HCT116 (cell line): ENCODE results near the gene HOXB7. TPM values are rescaled to one million over a fixed set of nuclear protein-coding genes. Genes with fewer than 3 reads are reported as not detected.
A peak's percentile ranks its signal among the peaks of the same experiment; 100 is the strongest.

Experiments used
- ATAC-seq: fragments of 200-7000 bp; cut with Tn5 transposase; 2 replicates; pipeline ENCODE4 v1.9.1; 2020; ENCODE audit warnings: mild to moderate bottlenecking, moderate library complexity
- BruUV-seq: library from RNA; stranded (reverse); fragments of 400-500 nt; replicated peaks from 2 replicates; lab custom pipeline; 2021; lab: Mats Ljungman, UMichigan
- CTCF ChIA-PET: fragments of 300-600 bp; sonication (Branson Sonifier 250); formaldehyde crosslinking; loops from one replicate; lab custom pipeline; 2021; ENCODE audit warnings: antibody characterized with exemption; lab: Charles Lee
- POLR2A ChIA-PET: fragments of 300-600, 350-600 bp; sonication (Branson Sonifier 250); formaldehyde crosslinking; loops from one replicate; lab custom pipeline; 2021; ENCODE audit warnings: antibody characterized with exemption; lab: Charles Lee
- RAD21 ChIA-PET, 2 experiments: fragments of 300-600 bp; sonication (Branson Sonifier 250); formaldehyde crosslinking; loops; one replicate each; lab custom pipeline; 2023; ENCODE audit warnings: low total read pairs in 2 of 2; ENCODE audit not compliant: uncharacterized antibody in 2 of 2, unreplicated experiment in 2 of 2, low non-redundant PET in 1 of 2; lab: Charles Lee
- DNase-seq: peaks from one replicate; pipeline ENCODE4 v3.0.0-alpha.2; 2010; ENCODE audit warnings: low read depth, low spot score
- H2AFZ ChIP-seq: fragments of 200-600 bp; shearing (Covaris generic), sonication (generic); 2 replicates; pipeline ENCODE4 v1.6.1; 2017; ENCODE audit warnings: low read depth, mixed run types, mixed read lengths, antibody characterized with exemption, low read length; ENCODE audit not compliant: poor library complexity, severe bottlenecking
- H3K27ac ChIP-seq: 2 replicates; pipeline ENCODE4 v1.5.1; 2012; ENCODE audit warnings: low read depth, low read length
- H3K27me3 ChIP-seq: fragments of 200-600 bp; sonication (generic); 2 replicates; pipeline ENCODE4 v1.6.1; 2016; ENCODE audit warnings: mixed run types, low read length, mixed read lengths; ENCODE audit not compliant: insufficient read depth
- H3K36me3 ChIP-seq, 2 experiments: fragments of 200-500 bp in 1 of 2; fragments of 200-600 bp in 1 of 2; sonication (Bioruptor generic) in 1 of 2; sonication (generic) in 1 of 2; 2 replicates each; pipeline versions ENCODE4 v1.5.1 to v1.6.1; 2014 to 2016; ENCODE audit warnings: low read length in 2 of 2, inconsistent platforms in 1 of 2, mixed read lengths in 1 of 2, mixed run types in 1 of 2; ENCODE audit not compliant: insufficient read depth in 2 of 2, control insufficient read depth in 1 of 2
- H3K4me1 ChIP-seq, 2 experiments: fragments of 200-600 bp in 1 of 2; sonication (generic) in 1 of 2; 2 replicates each; pipeline versions ENCODE4 v1.5.1 to v1.6.1; 2012 to 2017; ENCODE audit warnings: low read length in 2 of 2, inconsistent platforms in 1 of 2, mild to moderate bottlenecking in 1 of 2, mixed read lengths in 1 of 2, mixed run types in 1 of 2, moderate library complexity in 1 of 2; ENCODE audit not compliant: insufficient read depth in 2 of 2, control insufficient read depth in 1 of 2
- H3K4me2 ChIP-seq: fragments of 200-600 bp; sonication (generic); 2 replicates; pipeline ENCODE4 v1.6.1; 2017; ENCODE audit warnings: mixed run types, low read length, mixed read lengths
- H3K4me3 ChIP-seq, 2 experiments: fragments of 200-600 bp in 1 of 2; sonication (generic) in 1 of 2; replicated peaks in 1 of 2; 2 replicates each; pipeline ENCODE4 v1.5.1; 2011 to 2016; ENCODE audit warnings: low read length in 2 of 2, control low read depth in 1 of 2, low read depth in 1 of 2, mild to moderate bottlenecking in 1 of 2, mixed read lengths in 1 of 2, mixed run types in 1 of 2
- H3K79me2 ChIP-seq: fragments of 200-600 bp; sonication (generic); 2 replicates; pipeline ENCODE4 v1.6.1; 2017; ENCODE audit warnings: mild to moderate bottlenecking, mixed run types, low read length, moderate library complexity, mixed read lengths; ENCODE audit not compliant: insufficient read depth
- H3K9ac ChIP-seq: fragments of 200-600 bp; sonication (generic); 2 replicates; pipeline ENCODE4 v1.6.1; 2016; ENCODE audit warnings: low read length, mixed read lengths
- H3K9me2 ChIP-seq: fragments of 200-600 bp; sonication (generic), shearing (Covaris generic); 2 replicates; pipeline ENCODE4 v1.6.1; 2017; ENCODE audit warnings: mixed run types, mild to moderate bottlenecking, moderate library complexity; ENCODE audit not compliant: insufficient read depth
- H3K9me3 ChIP-seq, 2 experiments: fragments of 200-500 bp in 1 of 2; fragments of 200-600 bp in 1 of 2; sonication (Bioruptor generic) in 1 of 2; sonication (generic) in 1 of 2; 2 replicates each; pipeline ENCODE4 v1.6.1; 2014 to 2017; ENCODE audit warnings: low read length in 2 of 2, mixed read lengths in 2 of 2, inconsistent platforms in 1 of 2, low read depth in 1 of 2, mild to moderate bottlenecking in 1 of 2, mixed run types in 1 of 2, moderate library complexity in 1 of 2; ENCODE audit not compliant: control insufficient read depth in 1 of 2, insufficient read depth in 1 of 2
- H4K20me1 ChIP-seq: fragments of 200-600 bp; sonication (generic), shearing (Covaris generic); 2 replicates; pipeline ENCODE4 v1.6.1; 2017; ENCODE audit warnings: mixed run types, mild to moderate bottlenecking, moderate library complexity; ENCODE audit not compliant: insufficient read depth
- EGR1 ChIP-seq: IDR thresholded peaks from 2 replicates; pipeline ENCODE4 v1.6.1; 2012; ENCODE audit warnings: low read depth
- ELF1 ChIP-seq: IDR thresholded peaks from 2 replicates; pipeline ENCODE4 v1.6.1; 2012; ENCODE audit warnings: low read depth, borderline replicate concordance
- EZH2 ChIP-seq: fragments of 200-600 bp; sonication (generic); IDR thresholded peaks from 2 replicates; pipeline ENCODE4 v1.6.1; 2017; ENCODE audit warnings: antibody characterized with exemption, mixed run types
- FOSL1 ChIP-seq: IDR thresholded peaks from 2 replicates; pipeline ENCODE4 v1.6.1; 2012; ENCODE audit warnings: low read depth
- POLR2A ChIP-seq: IDR thresholded peaks from 2 replicates; pipeline ENCODE4 v1.7.0; 2011; ENCODE audit warnings: borderline replicate concordance; ENCODE audit not compliant: insufficient read depth, insufficient read length; ENCODE audit errors: extremely low read depth
- POLR2AphosphoS5 ChIP-seq: IDR thresholded peaks from 2 replicates; pipeline ENCODE4 v1.6.1; 2011; ENCODE audit warnings: mild to moderate bottlenecking, low read depth, low read length, moderate library complexity
- RAD21 ChIP-seq: IDR thresholded peaks from 2 replicates; pipeline ENCODE4 v1.6.1; 2012; ENCODE audit warnings: low read depth, mild to moderate bottlenecking
- SIN3A ChIP-seq: IDR thresholded peaks from 2 replicates; pipeline ENCODE4 v1.6.1; 2012; ENCODE audit warnings: low read depth
- SP1 ChIP-seq: IDR thresholded peaks from 2 replicates; pipeline ENCODE4 v1.6.1; 2012; ENCODE audit warnings: low read depth
- SRF ChIP-seq: IDR thresholded peaks from 2 replicates; pipeline ENCODE4 v1.6.1; 2012; ENCODE audit warnings: low read depth
- TCF7L2 ChIP-seq: IDR thresholded peaks from 2 replicates; pipeline ENCODE4 v1.7.0; 2011; ENCODE audit warnings: borderline replicate concordance, inconsistent platforms; ENCODE audit not compliant: insufficient read depth, insufficient read length; ENCODE audit errors: extremely low read depth
- ZNF274 ChIP-seq: fragments of 200-500 bp; sonication (Bioruptor generic); IDR thresholded peaks from 2 replicates; pipeline ENCODE4 v1.6.1; 2014; ENCODE audit warnings: mild to moderate bottlenecking, low read depth, low read length, inconsistent platforms
- intact Hi-C: fragments of 100-400 bp; cut with micrococcal nuclease; formaldehyde crosslinking; loops from 2 replicates; pipeline ENCODE4 v1.10.0; 2022
- total RNA-seq: library from RNA; stranded (reverse); gene quantifications from one replicate; pipeline ENCODE4 v1.2.1, GENCODE V29; 2021; ENCODE audit not compliant: unreplicated experiment
- TF ChIP-seq, protein P1 (sequence below): IDR thresholded peaks from 2 replicates; pipeline ENCODE4 v1.6.1; 2011; ENCODE audit warnings: mild to moderate bottlenecking, low read length, moderate library complexity; ENCODE audit not compliant: insufficient replicate concordance; ENCODE audit errors: extremely low read depth
- TF ChIP-seq, protein P2 (sequence below), 3 experiments: fragments of 200-600 bp in 1 of 3; sonication (generic) in 1 of 3; IDR thresholded peaks in 2 of 3; conservative IDR thresholded peaks in 1 of 3; 2 replicates each; pipeline ENCODE4 v1.5.1; 2012 to 2017; ENCODE audit warnings: low read depth in 2 of 3, low read length in 2 of 3, antibody characterized with exemption in 1 of 3, borderline replicate concordance in 1 of 3, control low read depth in 1 of 3, mild to moderate bottlenecking in 1 of 3, mixed read lengths in 1 of 3, mixed run types in 1 of 3, moderate library complexity in 1 of 3; ENCODE audit not compliant: insufficient read depth in 1 of 3
- TF ChIP-seq, protein P3 (sequence below): IDR thresholded peaks from 2 replicates; pipeline ENCODE4 v1.6.1; 2012

Gene HOXB7
- total RNA-seq, 1 experiment from 2014 or later = 33.6 TPM

DNA sequence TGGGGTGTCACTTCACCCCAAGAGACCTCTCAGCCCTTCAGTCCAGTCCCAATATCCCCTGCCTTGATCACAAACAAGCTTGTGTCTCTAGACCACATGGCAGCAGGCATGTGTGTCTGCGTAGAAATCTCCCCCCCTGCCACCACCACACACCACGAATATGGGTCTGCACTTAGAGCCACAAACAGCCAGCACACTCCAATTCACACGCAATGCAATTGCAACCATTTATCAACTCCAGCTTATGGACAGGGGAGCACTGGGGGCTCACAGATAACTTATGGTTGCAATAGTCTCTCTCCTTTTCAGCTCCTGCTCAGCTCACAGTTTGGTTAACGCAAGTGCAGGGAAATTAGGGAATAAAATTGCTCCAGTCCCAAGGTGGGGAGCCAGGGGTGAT is 12.8 kb upstream of the HOXB7 start:
- Histone ChIP-seq H3K79me2 (peaks cover 42% of the 10 kb centered on the region), H3K9ac (no peak overlapping the region), H3K36me3 (no peaks in the 10 kb centered on the region; a peak in 1 of 4 replicates), H3K4me3 (no peak overlapping the region), H3K4me2 (peak overlapping the region; percentile 98; the same call in 1 of the 2 replicates), H2AFZ (no peak overlapping the region), H3K9me2 (no peaks in the 10 kb centered on the region), H3K27ac (no peak overlapping the region), H4K20me1 (no peaks in the 10 kb centered on the region), H3K4me1 (peaks cover 15 to 36% of the 10 kb centered on the region in 2 experiments), H3K9me3 (no peaks in the 10 kb centered on the region), H3K27me3 (no peaks in the 10 kb centered on the region)
- POLR2A ChIA-PET = interaction anchor here (1.8 kb wide), 1 partner anchor 17 kb away, joined by 6 read pairs; no protein-coding TSS in a partner anchor
- TF ChIP-seq, protein P1, sequence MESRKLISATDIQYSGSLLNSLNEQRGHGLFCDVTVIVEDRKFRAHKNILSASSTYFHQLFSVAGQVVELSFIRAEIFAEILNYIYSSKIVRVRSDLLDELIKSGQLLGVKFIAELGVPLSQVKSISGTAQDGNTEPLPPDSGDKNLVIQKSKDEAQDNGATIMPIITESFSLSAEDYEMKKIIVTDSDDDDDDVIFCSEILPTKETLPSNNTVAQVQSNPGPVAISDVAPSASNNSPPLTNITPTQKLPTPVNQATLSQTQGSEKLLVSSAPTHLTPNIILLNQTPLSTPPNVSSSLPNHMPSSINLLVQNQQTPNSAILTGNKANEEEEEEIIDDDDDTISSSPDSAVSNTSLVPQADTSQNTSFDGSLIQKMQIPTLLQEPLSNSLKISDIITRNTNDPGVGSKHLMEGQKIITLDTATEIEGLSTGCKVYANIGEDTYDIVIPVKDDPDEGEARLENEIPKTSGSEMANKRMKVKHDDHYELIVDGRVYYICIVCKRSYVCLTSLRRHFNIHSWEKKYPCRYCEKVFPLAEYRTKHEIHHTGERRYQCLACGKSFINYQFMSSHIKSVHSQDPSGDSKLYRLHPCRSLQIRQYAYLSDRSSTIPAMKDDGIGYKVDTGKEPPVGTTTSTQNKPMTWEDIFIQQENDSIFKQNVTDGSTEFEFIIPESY = no peak
- TF ChIP-seq EZH2 (no peak), RAD21 (no peak), POLR2A (no peak), ZNF274 (no peak), SIN3A (no peak), ELF1 (no peak), SP1 (no peak), TCF7L2 (no peak), SRF (no peak), FOSL1 (no peak), POLR2AphosphoS5 (no peak), EGR1 (no peak)
- TF ChIP-seq, protein P2, sequence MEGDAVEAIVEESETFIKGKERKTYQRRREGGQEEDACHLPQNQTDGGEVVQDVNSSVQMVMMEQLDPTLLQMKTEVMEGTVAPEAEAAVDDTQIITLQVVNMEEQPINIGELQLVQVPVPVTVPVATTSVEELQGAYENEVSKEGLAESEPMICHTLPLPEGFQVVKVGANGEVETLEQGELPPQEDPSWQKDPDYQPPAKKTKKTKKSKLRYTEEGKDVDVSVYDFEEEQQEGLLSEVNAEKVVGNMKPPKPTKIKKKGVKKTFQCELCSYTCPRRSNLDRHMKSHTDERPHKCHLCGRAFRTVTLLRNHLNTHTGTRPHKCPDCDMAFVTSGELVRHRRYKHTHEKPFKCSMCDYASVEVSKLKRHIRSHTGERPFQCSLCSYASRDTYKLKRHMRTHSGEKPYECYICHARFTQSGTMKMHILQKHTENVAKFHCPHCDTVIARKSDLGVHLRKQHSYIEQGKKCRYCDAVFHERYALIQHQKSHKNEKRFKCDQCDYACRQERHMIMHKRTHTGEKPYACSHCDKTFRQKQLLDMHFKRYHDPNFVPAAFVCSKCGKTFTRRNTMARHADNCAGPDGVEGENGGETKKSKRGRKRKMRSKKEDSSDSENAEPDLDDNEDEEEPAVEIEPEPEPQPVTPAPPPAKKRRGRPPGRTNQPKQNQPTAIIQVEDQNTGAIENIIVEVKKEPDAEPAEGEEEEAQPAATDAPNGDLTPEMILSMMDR (IDR thresholded peaks at IDR 0.05 in 2 of 3, conservative IDR thresholded peaks at IDR 0.05 in 1 of 3; ENCODE audit: borderline replicate concordance in 1 of 3, insufficient read depth in 1 of 3, low read depth in 2 of 3, low read length in 2 of 3) = no peak
- TF ChIP-seq, protein P3, sequence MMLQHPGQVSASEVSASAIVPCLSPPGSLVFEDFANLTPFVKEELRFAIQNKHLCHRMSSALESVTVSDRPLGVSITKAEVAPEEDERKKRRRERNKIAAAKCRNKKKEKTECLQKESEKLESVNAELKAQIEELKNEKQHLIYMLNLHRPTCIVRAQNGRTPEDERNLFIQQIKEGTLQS = no peak
- ATAC-seq (no peak), DNase-seq (no peak)
- no TSS peak for BruUV-seq
- intact Hi-C loops = no loop called here
- RAD21 ChIA-PET = no interaction called here
- CTCF ChIA-PET = interaction anchor here (0.9 to 1.4 kb wide), 3 partner anchors 315 to 363 kb away, joined by 3 read pairs; no protein-coding TSS in a partner anchor
